SIG-M5 treated with dmso at 0.1 percent for 504 hours (cell line): ENCODE measurements around the gene ERBB4.
"Not testable (repeated sequence)": the region's sequence is repeated elsewhere in the genome, so short reads cannot be mapped to it uniquely, and the experiment has no call there.

Source experiments
- DNase-seq: peaks from one replicate; lab custom pipeline; 2025; ENCODE audit not compliant: unreplicated experiment; lab: John Stamatoyannopoulos, UW

Gene ERBB4

DNA sequence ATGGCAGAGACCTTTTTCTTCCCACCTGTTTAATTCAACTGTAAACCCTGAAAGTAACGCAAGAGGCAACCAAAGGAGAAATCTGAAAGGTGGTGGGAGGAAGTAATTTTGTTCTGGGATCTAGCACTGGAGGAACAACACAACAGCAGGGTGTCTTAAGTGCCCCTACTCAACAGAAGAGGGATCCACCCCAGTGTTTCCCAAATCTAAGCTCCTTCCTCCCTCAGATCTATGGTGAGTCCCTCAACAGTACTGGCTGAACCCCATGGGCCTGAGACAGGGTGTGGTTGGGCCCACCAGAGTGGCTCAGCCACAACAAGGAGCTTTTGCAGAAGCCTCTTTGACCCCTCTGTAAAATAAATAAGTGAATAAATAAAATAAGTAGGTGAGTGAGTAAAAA lies 790.3 kb downstream of the ERBB4 start:
- no peak for DNase-seq

DNA sequence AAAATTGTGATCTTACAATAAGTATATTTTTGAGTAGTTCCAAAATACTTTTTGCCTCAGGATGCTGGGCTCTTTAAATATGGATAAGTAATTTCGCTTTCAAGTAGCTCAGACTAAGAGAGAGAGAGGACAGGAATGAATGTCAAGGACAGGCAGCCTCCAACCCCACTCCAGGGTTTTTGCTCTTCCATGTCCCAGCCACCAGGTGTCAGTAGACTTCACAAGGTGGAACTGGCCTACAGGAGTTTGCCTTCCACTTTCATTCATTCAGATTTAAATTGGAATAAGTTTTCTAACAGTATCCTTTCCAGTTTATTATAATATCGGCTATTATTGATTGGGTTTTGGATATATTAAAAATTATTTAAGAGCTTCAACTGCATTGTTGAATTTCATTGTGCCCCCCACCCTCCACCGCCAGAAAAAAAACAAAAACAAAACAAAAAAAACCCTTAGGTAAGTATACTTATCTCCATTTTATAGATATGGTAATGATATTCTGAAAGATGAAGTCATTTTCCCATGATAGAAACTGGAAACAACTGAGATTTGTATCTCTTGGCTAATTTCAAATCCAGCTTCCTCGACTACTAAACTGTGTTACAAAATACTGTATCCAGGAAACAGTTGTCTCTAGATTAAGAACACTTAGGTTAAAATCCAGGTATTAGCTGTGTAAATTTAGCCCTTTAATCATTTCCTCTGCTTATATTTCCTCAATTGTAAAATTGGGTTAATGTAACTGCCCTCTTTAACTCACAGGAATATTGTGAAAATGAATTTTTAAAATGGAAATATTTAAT lies 793.1 kb downstream of the ERBB4 start:
- DNase-seq = peak; percentile 80

DNA sequence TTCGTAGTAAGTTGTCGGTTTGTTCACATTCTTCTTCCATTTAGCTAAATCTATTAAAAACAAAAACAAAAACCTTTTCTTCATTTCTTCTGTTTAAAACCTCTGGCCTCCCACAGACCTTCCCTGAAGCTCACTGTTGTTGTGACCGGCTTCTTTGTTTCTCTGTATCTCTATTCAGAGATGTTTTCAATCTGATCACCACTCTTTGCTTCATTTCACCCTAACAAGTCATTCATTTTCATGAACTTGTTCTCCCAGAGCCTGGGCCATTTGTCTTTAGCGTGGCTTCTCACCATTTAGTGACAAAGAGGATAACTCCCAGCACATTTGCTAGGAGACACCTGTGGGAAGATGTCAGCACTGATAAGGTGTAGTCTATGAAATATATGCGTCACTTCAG lies 794.2 kb downstream of the ERBB4 start:
- DNase-seq = no peak

DNA sequence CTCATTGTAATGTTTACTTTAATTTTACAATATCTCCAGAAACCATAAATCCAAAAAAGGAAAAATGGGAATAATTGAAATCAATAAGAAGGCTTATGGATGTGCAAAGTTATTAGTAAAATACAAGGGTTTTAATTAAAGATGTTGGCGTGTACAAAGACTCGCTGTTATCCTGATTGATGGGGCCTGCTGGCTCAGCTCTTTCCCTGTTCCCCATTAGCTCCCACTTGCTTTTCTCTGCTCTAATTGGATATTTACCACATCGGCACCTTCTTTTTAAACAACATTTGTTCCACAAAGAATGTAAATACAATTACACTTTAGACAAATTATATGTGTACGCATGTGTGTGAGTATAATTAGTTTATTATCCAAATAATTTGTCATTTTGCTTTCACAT lies 796.6 kb downstream of the ERBB4 start:
- DNase-seq = no peak

DNA sequence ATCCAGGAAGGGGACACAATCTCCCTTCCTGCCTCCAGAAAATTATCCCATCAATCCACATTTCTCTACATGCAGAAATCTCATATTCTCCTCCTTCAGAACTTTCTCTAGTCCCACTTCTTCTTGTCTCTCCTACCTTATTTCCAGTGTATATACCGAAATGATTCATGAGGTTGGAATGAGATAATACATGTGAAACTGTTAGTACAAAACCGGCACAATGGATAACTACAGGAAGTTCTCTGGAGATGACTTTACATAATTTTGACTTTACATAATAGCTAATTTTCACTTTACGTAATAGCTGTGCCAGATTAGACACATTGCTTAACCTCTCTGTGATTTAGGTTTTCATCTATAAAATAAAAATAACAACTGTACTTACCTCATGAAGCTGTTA lies 801.3 kb downstream of the ERBB4 start:
- DNase-seq = peak; percentile 75

DNA sequence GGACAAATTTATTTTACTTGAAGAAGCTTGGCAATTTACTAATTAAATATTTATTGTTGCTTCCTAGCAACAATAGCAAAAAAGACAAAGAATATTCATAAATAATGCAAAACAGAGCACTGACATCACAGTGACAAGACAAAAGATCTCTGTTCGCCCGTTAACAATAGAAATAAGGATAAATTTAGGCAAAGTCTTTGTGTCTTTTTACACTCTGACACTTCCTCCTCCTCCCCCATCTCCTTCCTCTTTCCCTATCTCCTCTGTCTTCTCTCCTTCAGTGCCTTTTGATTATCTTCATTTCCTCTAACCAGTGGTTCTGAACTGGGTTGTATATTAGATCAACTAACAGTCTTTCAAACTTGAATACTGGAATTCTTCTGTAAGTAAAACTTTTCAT lies 808.4 kb downstream of the ERBB4 start:
- peak; percentile 47 for DNase-seq

DNA sequence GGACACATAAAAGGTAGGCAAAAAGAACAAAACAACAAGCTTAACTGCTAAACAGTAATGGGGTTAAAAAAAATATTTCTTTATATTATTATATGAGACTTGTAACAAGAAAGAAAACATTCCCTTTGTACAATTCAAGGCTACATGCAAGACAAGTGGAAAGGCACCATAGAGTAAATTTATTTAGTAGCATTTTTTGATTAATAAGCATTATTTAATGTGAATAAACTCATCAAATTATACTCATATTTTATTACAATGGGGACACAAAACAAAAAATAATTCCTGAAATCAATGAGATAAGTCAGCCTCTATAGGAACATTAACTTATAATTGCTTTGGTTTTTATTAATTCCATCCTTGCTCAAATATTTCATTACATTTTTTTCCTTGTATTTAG lies 809.2 kb downstream of the ERBB4 start:
- no peak for DNase-seq

DNA sequence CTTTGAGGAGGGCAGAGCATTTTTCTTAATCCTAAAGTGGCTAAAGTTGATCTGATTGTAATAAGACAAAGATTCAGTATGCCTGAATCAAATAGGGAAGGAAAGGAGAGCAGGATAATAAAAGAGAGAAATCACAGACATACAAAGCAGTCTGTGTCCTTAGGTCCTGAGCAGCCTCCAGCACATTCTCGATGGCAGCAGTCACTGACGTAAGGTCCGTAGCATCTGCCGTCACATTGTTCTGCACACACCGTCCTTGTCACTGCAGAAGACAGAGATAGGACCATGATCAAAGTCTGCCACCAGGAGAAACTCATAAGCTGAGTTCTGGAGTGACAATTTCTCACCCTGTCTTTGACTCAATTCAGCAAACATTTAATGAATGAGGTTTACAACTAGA lies 813.7 kb downstream of the ERBB4 start:
- no peak for DNase-seq

DNA sequence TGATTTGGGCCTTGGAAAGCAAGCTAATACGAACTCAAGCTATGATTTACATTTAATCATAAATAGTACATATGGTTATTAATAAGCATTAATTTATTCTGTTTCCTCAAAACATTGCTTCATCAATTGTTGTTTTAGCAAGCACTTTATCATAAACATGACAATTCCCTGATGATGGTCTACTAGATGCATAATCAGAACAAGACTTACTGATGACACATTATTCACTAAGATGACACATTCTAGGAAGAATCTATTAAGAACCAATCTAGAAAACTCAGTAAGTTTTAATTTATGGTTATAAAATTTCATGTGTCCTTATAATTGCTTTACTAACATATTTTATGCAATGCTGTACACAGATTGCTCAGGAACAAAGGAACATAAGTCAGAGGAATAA lies 815.2 kb downstream of the ERBB4 start:
- DNase-seq = no peak

DNA sequence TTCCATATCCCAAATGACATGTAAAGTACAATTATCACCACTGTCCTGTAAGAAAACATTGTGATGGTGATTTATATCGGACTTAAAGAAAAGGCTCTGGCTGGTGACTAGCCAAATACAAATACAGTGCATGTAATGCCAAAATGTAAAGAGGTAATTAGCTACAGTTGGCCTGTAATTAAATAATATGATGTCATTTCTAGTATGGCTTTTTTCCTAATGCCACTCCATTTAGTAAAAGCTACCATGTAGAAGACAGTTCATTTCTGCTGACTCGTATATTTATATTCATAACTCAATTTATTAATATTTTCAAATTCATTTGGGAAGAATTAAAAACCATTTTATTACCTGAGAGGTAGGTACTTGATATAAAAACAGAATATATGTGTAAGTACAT lies 815.7 kb downstream of the ERBB4 start:
- DNase-seq = no peak

DNA sequence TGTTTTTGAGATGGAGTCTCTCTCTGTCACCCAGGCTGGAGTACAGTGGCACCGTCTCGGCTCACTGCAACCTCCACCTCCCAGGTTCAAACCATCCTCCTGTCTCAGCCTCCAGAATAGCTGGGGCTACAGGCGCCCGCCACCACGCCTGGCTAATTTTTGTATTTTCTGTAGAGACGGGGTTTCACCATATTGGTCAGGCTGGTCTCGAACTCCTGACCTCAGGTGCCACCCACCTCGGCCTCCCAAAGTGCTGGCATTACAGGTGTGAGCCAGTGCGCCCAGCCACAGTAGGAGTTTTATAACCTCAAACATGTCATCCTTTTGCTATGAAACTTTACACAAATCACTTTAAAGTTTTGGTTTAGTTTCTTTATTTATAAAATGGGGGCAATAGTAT lies 816.7 kb downstream of the ERBB4 start:
- not testable (repeated sequence) for DNase-seq

DNA sequence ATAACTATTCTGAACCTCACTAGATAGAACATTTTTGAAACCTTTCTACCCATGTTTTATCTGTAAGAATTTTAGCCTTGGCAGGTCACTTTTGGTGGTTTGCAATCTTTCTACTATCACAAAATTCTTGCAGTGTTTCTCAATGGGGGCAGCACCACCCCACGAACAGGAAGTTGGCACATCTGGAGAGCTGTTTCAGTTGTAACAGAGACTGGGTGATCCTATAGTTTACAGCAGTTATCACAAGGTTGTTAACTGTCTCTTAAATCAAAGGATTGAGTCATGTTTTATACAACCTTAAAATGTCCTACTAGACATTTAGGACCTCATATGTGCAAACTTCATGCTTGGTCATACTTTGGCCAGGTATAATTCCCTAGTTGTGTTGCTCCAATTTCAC lies 829.2 kb downstream of the ERBB4 start:
- DNase-seq = peak; percentile 71

DNA sequence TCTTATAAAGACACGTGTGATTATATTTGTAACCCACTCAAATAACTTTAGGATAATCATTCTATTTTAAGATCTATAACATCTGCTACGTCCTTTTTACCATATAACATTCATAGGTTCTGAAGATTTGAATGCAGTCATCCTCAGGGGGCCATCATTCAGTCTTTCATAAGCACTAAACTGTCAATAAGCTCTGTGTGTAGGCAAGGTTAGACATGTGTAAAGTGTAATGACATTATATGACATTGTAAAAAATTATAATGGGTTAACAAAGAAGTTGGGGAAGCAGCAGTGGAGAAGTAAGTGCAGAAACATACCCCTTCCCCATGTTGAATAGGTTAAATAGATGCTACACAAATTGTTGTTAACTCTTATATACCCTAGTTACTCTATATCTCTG lies 845.9 kb downstream of the ERBB4 start:
- DNase-seq = no peak

DNA sequence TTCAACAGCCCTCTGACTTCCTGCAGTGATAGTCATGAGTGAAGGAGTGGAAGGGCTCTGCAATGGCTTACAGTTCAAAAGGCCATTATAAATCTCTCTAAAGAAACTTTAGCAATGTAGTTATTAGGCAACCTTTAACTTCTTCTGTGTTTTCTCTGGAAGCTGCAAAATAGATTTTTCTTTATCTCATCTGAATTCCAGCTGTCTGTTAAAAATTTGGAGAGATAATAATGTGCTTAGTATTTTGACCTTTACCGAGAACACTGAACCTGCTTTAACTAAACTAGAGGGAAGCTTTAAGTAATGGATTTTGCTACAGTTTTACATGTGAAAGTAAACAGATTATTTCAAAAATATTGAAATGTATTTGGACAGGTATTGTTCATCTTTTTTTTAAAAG lies 847.9 kb downstream of the ERBB4 start:
- no peak for DNase-seq

DNA sequence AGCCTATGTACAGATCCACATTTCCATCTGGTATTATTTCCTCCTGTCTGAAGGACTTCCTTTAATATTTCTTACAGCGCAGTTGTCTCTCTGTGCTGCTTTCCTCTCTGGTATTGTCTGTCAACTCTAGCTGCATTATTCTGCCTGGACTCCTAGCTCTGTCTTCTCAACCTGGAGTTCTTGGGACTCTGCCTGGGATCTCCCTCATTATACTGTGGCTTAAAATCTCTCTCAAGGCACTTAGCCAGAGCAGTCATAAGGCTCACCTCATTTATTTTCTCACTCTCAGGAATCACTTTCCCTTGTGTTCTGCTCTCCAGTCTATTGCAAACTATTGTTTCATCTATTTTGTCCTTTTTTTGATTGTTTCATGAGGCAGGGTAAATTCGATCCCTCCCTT lies 850.4 kb downstream of the ERBB4 start:
- DNase-seq = no peak

DNA sequence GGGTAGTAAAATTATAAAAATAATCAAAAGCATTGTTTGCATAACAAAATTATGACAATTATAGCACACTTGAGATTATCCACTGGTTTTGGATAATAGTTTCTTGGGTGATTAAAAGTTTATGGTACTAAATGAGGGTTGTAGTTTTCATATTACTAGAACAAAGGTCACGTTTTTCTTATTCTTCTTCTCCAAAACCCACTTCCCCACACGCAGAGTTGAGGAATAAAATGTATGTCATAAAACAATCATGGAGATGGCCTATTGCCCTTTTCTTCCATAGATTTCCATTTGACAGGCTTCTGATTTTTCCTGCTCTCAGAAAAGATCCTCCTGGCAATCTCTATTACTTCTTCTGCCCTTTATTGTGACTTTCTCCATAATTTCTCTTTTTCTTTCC lies 863.9 kb downstream of the ERBB4 start:
- DNase-seq = no peak

DNA sequence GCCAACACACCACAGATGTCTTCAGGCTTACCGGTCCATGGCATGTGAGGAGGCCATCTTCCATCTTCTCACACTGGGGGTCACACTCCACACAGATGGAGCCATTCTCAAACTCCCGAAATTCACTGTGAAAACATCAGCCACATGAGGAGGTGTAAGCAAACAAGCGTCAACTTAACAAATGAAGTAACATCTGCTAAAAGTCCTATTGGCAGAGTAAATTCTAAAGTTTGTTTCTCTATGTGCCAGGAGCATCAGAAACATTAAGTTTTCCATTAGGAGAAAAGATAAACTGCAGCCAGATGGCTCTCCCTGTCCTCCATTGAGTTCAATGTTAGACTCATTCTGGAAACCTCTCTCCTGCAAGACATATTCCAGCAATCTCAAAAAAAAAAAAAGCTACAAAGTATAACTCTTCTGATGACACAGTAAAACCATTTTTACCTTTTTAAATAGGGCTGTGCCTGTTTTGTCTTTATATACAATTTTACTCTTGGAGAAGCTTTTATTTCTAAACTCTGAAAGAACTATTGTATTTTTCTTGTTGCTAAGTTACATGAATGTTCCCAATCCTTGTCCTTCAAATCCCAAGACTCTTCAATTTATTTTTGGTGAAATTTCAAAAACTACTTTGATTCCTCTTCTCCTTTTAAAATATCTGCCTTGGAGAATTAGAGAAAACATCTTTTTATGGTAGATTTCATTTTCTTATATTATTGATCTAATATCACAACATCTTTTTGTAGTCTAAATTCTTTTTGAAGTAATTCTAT lies 865.3 kb downstream of the ERBB4 start:
- DNase-seq = no peak

DNA sequence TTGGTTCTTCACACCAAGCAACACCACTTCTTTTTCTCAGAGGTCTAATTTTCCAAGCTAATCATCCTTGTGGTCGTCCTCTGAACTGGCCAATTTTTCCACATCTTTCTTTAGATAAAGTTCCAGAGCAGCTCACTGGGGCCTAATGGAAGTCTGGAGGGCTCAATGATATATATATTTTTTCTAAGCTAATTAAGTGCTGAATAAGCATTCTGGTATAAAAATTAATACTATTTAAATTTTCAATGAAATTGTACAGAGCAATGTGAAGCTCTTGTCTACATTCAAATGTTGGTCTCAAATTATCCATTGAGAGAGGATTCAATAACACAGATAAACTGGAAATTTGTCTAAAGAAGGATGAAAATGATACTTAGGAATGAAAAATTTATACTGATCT lies 866.6 kb downstream of the ERBB4 start:
- no peak for DNase-seq

DNA sequence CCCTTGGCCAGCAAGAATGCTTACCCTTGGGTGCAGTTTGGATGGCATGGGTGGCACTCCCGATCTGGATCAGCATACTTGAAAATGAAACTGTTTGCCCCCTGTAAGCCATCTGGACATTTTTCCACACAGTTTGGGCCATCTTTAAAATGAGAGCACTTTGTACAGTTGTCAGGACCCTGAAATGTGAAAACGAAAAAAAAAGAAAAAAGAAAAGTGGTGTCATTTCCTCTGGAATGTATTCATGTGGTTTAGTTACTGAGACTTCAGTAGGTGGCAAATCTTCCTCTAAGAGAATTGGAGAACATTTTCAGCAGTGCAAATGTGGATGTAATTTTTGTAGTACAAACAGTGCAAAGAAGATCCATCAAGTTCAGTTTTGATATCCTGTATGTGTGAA lies 873.3 kb downstream of the ERBB4 start:
- DNase-seq = no peak

DNA sequence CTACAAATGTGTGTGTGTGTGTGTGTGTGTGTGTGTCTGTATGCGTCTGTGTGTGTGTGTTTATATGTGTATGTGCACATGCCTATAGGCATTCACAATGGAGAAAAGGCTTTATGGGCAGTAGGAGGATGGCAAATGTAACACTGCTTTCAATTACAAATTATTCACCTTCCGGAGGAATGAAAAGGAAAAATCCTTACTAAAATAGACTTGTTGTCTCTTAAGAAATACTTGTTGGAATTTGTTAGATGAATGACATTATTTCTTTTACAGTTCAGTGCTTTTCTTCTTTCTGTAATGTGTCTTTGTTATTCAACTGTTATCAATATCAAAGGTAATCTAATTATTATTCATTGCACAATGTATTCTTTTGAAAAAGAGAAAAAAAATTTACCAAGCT lies 874.3 kb downstream of the ERBB4 start:
- DNase-seq = no peak

DNA sequence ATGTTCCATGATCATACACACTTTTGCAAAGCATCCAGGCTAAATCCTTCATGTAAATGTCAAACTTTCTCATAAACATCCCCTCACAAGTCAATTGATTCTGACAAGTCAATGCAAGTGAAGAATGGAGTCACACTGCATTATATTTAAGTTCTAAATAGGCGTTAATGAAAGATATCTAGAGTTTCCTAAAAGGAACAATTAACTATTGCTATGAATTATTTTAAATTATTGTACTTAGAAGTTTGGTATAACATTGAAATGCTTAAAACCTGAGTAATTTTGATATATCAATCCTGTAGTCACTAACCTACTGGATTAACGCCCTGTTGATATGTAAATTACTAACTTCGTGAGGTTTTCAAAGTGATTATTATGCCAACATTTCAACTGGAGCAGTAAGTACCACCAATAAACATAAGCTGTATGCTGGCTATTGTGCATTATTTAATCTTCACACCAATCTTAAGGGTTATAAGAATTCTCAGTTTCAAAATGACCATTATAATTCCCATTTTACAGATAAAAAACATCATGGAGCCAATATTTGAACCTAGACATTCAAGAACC lies 884.3 kb downstream of the ERBB4 start:
- no peak for DNase-seq

DNA sequence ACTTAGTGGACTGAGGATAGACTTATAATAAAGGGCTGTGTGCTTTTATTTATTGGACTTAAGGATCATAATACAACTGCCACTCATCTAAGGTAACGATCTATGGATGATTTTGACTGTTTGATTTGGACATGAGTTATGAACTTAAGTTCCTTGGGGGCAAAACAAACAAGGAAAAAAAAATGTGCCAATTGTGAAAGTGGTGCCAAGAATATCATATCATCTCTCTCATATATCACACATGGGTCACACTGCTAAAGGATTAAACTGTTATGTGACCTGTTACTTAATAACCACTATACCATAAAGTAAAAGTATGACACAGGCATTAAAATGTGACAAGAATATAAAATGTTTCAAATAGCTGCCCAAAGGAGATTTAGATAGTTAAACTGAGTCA lies 886.3 kb downstream of the ERBB4 start:
- no peak for DNase-seq
